Measurements from ENCODE around the gene ZSCAN26. TPM values are rescaled to one million over a fixed set of nuclear protein-coding genes. Genes with fewer than 3 reads are reported as not detected.
"Not testable (repeated sequence)": the region's sequence is repeated elsewhere in the genome, so short reads cannot be mapped to it uniquely, and the experiment has no call there.

Gene ZSCAN26
- total RNA-seq, 1 donor from 2014 or later, result 8.4 TPM

GRCh38 chr6:28311139-28311823 is 44.3 kb downstream of the ZSCAN26 start:
- intact Hi-C loops (cut with micrococcal nuclease), result no loop called here

- intact Hi-C loops (cut with micrococcal nuclease), result no loop called here
Measured at GRCh38 chr6:28312939-28313338, 46.0 kb downstream of the ZSCAN26 start.

GRCh38 chr6:28315628-28316027 is 48.7 kb downstream of the ZSCAN26 start:
- intact Hi-C loops (cut with micrococcal nuclease), result no loop called here

- intact Hi-C loops (cut with micrococcal nuclease), result not testable (repeated sequence)
Measured at GRCh38 chr6:28317866-28318265, 50.9 kb downstream of the ZSCAN26 start.

GRCh38 chr6:28322661-28323060 is 55.7 kb downstream of the ZSCAN26 start:
- intact Hi-C loops (cut with micrococcal nuclease), result no loop called here

- intact Hi-C loops (cut with micrococcal nuclease), result no loop called here
Measured at GRCh38 chr6:28323813-28324424, 57.0 kb downstream of the ZSCAN26 start.

- intact Hi-C loops (cut with micrococcal nuclease), result no loop called here
Measured at GRCh38 chr6:28326371-28326948, 59.5 kb downstream of the ZSCAN26 start.

Other genes with a start within 250 kb of the ZSCAN26 start
- 0.43 and 0.66 TPM in 2 replicates for gene ZNF165, start 186.6 kb upstream of the ZSCAN26 start, total RNA-seq
- 5.4 and 5.6 TPM in 2 replicates for gene ZSCAN16, start 142.5 kb upstream of the ZSCAN26 start, total RNA-seq
- gene ZKSCAN8, start 125.3 kb upstream of the ZSCAN26 start, total RNA-seq, result 18.6 and 19.5 TPM in 2 replicates
- 6.1 and 6.5 TPM in 2 replicates for gene ZSCAN9, start 41.9 kb upstream of the ZSCAN26 start, total RNA-seq
- 6.0 and 6.4 TPM in 2 replicates for gene ZKSCAN4, start 14.9 kb upstream of the ZSCAN26 start, total RNA-seq
- gene NKAPL, start 7.8 kb upstream of the ZSCAN26 start, total RNA-seq, result not detected in 2 replicates
- 2.4 and 2.8 TPM in 2 replicates for gene PGBD1, start 14.4 kb downstream of the ZSCAN26 start, total RNA-seq
- 0.98 and 1.3 TPM in 2 replicates for gene ZSCAN31, start 69.0 kb downstream of the ZSCAN26 start, total RNA-seq
- gene ZKSCAN3, start 82.8 kb downstream of the ZSCAN26 start, total RNA-seq, result 5.2 and 5.5 TPM in 2 replicates
- 4.8 and 5.7 TPM in 2 replicates for gene ZSCAN12, start 132.6 kb downstream of the ZSCAN26 start, total RNA-seq
- 0.43 and 0.86 TPM in 2 replicates for gene ZSCAN23, start 176.3 kb downstream of the ZSCAN26 start, total RNA-seq
- not detected in 2 replicates for gene GPX6, start 248.7 kb downstream of the ZSCAN26 start, total RNA-seq

Data from T-helper 2 cell treated with Interferon-gamma antibody and Interleukin-4, amounts not matched to agents 100 ng/mL and 5 ng/mL, for 36 hours (primary cell).